ENCODE results near the gene SLC43A3.
A peak's percentile ranks its signal among the peaks of the same experiment; 100 is the strongest.
"Not testable (repeated sequence)": the region's sequence is repeated elsewhere in the genome, so short reads cannot be mapped to it uniquely, and the experiment has no call there.

The SLC43A3 gene

GRCh38 chr11:57459164-57460021 is 32.5 kb upstream of the SLC43A3 start:
- DNase-seq (ENCODE audit: low read depth), result no peak

- DNase-seq (ENCODE audit: low read depth), result no peak
These were observed 31.7 kb upstream of the SLC43A3 start for GRCh38 chr11:57458410-57459163.

GRCh38 chr11:57458060-57458409 is 31.1 kb upstream of the SLC43A3 start:
- DNase-seq (ENCODE audit: low read depth), result no peak

DNA sequence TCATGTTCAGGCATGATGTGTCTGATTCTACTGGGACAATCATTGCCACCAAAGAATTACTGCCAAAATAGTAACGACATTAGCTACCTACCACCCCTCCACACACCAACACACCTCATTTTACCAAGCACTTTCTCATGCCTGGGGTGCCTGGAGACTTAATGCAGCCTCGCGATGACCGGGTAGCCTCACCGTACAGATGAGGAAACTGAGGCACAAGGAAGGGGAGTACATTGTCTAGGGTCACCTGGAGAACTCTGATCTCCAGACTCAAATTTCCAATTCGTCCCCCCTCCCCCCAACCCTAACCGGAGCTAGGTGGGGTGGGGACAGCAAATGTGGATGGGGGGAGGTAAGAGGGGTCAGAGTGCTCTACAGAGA is 30.7 kb upstream of the SLC43A3 start:
- DNase-seq (ENCODE audit: low read depth), result no peak

GRCh38 chr11:57456960-57457642 is 30.2 kb upstream of the SLC43A3 start:
- DNase-seq (ENCODE audit: low read depth), result peak; percentile 44

GRCh38 chr11:57453543-57454177 is 26.7 kb upstream of the SLC43A3 start:
- DNase-seq (ENCODE audit: low read depth), result no peak

DNA sequence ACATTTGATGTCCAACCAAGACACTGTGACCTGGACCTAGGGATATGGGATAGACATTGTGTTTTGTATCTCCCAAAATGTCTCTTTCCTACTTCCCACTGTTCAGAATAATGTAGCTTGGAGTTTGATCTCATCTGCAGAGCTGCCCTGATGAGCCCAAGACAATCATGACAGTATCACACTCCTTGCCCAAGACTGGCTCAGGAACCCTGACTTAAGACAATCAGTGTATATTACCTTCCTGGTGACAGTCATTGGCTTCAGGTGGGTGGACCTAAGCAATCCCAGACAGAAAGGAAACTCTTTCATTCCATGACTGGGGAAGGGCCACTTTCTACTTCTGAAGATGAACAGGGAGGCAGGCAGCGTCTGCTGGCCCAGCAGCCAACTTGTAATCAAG is 19.1 kb upstream of the SLC43A3 start:
- no peak for DNase-seq (ENCODE audit: low read depth)

GRCh38 chr11:57445122-57445394 is 18.1 kb upstream of the SLC43A3 start:
- not testable (repeated sequence) for DNase-seq (ENCODE audit: low read depth)

- DNase-seq (ENCODE audit: low read depth), result no peak
These were observed 17.6 kb upstream of the SLC43A3 start for GRCh38 chr11:57444362-57445121.

DNA sequence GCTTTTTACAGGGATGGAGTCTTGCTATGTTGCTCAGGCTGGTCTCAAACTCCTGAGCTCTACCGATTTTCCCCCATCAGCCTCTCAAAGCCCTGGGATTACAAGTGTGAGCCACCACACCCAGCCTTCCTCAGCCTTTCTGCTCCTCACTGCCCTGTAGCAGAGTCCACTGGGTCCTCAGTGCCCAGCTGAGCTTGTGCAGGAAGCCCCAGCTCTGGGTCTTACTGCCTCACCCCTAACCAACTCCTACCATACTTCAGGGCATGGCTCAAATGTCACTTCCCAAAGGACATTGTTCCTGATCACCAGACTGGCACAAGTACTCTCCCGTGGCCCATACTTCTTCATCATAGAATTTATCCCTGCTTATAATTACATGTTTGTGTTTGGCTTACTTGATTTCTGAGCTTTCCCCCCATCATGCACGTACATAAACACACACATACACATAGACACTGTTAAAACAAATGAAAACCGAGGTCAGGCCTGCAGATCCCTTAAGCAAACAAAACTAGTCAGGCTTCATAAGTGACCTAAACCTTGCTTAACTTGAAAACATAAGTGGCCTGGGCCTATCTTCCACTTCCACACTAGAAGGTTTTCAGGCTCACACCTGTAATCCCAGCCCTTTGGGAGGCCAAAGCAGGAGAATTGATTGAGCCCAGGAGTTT is 14.0 kb upstream of the SLC43A3 start:
- no peak for DNase-seq (ENCODE audit: low read depth)

DNA sequence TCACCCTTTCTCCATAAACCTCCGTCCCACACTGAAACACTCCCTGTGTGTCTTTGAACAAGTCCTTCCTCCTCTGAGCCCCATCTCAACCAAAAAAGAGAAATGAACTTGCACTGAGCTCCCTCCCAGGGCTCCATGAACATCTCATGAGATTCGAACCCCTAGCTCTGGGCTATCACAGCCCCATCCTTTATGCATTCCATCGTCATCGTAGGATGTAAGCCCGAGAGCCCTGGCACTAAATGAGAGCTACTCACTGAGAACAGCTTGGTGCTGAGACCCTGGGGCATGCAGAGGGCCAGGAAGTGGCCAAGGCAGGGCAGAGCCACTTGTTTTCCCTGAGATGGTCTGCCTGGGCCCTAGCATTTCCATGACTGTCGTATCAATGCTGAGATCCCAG is 12.9 kb upstream of the SLC43A3 start:
- no peak for DNase-seq (ENCODE audit: low read depth)

- DNase-seq (ENCODE audit: low read depth), result no peak
These were observed 11.7 kb upstream of the SLC43A3 start for GRCh38 chr11:57438345-57439285.

DNA sequence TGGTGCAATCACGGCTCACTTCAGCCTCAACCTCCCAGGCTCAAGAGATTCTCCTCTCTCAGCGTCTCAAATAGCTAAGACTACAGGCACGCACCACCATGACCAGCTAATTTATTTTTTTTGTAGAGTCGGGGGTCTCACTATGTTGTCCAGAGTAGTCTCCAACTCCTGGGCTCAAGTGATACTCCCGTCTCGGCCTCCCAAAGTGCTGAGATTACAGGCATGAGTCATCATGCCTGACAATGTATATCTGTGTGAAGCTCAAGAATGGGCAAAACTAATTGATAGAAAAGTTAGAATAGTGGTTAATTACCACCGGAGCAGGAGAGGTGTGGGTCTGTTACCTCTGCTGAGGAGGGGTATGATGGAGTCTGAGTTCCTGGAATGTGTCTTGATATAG is 9.1 kb upstream of the SLC43A3 start:
- no peak for DNase-seq (ENCODE audit: low read depth)

- DNase-seq (ENCODE audit: low read depth), result no peak
These were observed 8.0 kb upstream of the SLC43A3 start for GRCh38 chr11:57434640-57435546.

DNA sequence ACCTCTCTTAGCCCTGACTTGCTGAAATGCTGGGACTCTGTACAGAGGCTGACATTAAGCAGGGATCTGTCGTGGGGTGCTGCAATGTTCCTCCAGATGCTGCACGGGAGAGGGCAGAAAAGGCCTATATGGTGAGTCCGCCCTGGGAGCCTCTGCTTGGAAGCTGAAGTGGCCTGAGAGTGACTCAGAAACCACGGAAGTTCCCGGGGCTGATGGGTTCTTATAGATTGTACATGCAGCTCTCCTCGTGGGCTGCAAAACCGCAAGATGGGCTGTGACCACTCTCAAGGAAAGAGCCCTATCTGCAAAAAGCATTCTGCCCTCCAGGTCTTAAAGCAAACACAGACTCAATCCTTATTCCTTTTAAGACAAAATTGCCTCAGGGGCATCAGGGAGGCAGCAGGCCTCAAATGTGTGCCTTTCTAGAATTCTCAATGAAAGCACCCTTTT is 5.8 kb upstream of the SLC43A3 start:
- DNase-seq (ENCODE audit: low read depth), result no peak

GRCh38 chr11:57432149-57432561 is 5.2 kb upstream of the SLC43A3 start:
- DNase-seq (ENCODE audit: low read depth), result no peak

- no peak for DNase-seq (ENCODE audit: low read depth)
These were observed 4.0 kb upstream of the SLC43A3 start for GRCh38 chr11:57430952-57431351.

DNA sequence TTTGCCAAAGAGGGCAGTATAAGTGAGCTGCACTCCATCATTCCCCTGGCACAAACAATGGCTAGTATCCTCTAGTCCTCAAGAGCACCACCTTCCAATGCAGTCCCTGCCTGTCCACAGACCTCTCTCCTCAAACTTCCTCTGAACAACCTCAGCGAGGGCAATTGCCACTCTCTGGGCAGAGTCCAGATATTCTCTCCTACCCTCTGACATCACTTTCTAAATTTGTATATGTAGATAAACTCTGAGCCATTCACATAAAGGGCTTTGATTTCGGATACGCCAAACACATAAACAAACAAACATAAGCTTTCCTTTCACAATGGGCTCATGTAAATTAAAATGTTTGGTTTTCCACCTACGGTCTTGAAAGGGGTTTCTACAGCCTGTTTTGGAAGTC is 3.0 kb upstream of the SLC43A3 start:
- DNase-seq (ENCODE audit: low read depth), result no peak

- DNase-seq (ENCODE audit: low read depth), result no peak
These were observed 1.7 kb upstream of the SLC43A3 start for GRCh38 chr11:57428643-57429042.

Data from activated T-helper 1 cell treated with Interleukin-2 at 50 U/mL for 16 hours (primary cell).